Neural cell (in vitro differentiated cells): ENCODE measurements around the gene LUC7L2. TPM values are rescaled to one million over a fixed set of nuclear protein-coding genes. Genes with fewer than 3 reads are reported as not detected.

ENCODE experiments used
- H2AFZ ChIP-seq: fragments of 200-600, 300-800 bp; sonication (generic), shearing (Covaris generic); 2 replicates; pipeline ENCODE4 v1.6.0; 2014; ENCODE audit warnings: low read depth, mild to moderate bottlenecking, antibody characterized with exemption, low read length, moderate library complexity
- H3F3A ChIP-seq: fragments of 200-600 bp; shearing (Covaris generic); 2 replicates; pipeline ENCODE4 v1.6.1; 2016; ENCODE audit warnings: mild to moderate bottlenecking, moderate library complexity, mixed read lengths, antibody characterized with exemption, low read length; ENCODE audit not compliant: insufficient read depth, poor library complexity, severe bottlenecking
- H3K27ac ChIP-seq: fragments of 200-600, 300-800 bp; sonication (generic), shearing (Covaris generic); 2 replicates; pipeline ENCODE4 v1.5.1; 2014; ENCODE audit warnings: mild to moderate bottlenecking, low read length, moderate library complexity
- H3K27me3 ChIP-seq: fragments of 300-800, 200-600 bp; sonication (generic), shearing (Covaris generic); 2 replicates; pipeline ENCODE4 v1.6.0; 2014; ENCODE audit warnings: mild to moderate bottlenecking, low read depth, low read length, moderate library complexity; ENCODE audit not compliant: insufficient read depth
- H3K36me3 ChIP-seq: fragments of 300-800, 200-600 bp; sonication (generic), shearing (Covaris generic); 2 replicates; pipeline ENCODE4 v1.5.1; 2014; ENCODE audit warnings: mild to moderate bottlenecking, antibody characterized with exemption, low read length, moderate library complexity; ENCODE audit not compliant: insufficient read depth
- H3K4me2 ChIP-seq: fragments of 300-800, 200-600 bp; sonication (generic), shearing (Covaris generic); 2 replicates; pipeline ENCODE4 v1.6.0; 2014; ENCODE audit warnings: mild to moderate bottlenecking, low read length
- H3K4me3 ChIP-seq: fragments of 300-800, 200-600 bp; sonication (generic), shearing (Covaris generic); 2 replicates; pipeline ENCODE4 v1.5.1; 2014; ENCODE audit warnings: mild to moderate bottlenecking, low read length, moderate library complexity
- H3K79me2 ChIP-seq: fragments of 200-600 bp; shearing (Covaris generic); replicated peaks from 2 replicates; pipeline ENCODE4 v1.6.0; 2014; ENCODE audit warnings: mild to moderate bottlenecking, low read length, moderate library complexity; ENCODE audit not compliant: insufficient read depth
- H3K9ac ChIP-seq: fragments of 300-800, 200-600 bp; sonication (generic), shearing (Covaris generic); 2 replicates; pipeline ENCODE4 v1.6.1; 2016; ENCODE audit warnings: mild to moderate bottlenecking, low read length, mixed read lengths
- H3K9me2 ChIP-seq: fragments of 200-600 bp; shearing (Covaris generic); 2 replicates; pipeline ENCODE4 v1.6.1; 2016; ENCODE audit warnings: mild to moderate bottlenecking, low read length, mixed read lengths; ENCODE audit not compliant: insufficient read depth
- H3K9me3 ChIP-seq: fragments of 200-600, 300-800 bp; sonication (generic), shearing (Covaris generic); 2 replicates; pipeline ENCODE4 v1.6.1; 2016; ENCODE audit warnings: mild to moderate bottlenecking, mixed run types, low read length, moderate library complexity, mixed read lengths
- H4K20me1 ChIP-seq: fragments of 200-600 bp; shearing (Covaris generic); 2 replicates; pipeline ENCODE4 v1.6.1; 2016; ENCODE audit warnings: mild to moderate bottlenecking, mixed run types; ENCODE audit not compliant: insufficient read depth
- CTCF ChIP-seq: fragments of 450-650 bp; IDR thresholded peaks from 2 replicates; pipeline ENCODE4 v1.5.1; 2014; ENCODE audit warnings: antibody characterized with exemption, mild to moderate bottlenecking, moderate library complexity; ENCODE audit not compliant: poor library complexity, severe bottlenecking
- EP300 ChIP-seq: fragments of 450-650 bp; conservative IDR thresholded peaks from 2 replicates; pipeline ENCODE4 v1.6.1; 2014; ENCODE audit warnings: antibody characterized with exemption, mild to moderate bottlenecking, moderate library complexity; ENCODE audit not compliant: poor library complexity, severe bottlenecking
- EZH2 ChIP-seq: fragments of 200-600, 300-800 bp; shearing (Covaris generic), sonication (generic); IDR thresholded peaks from 2 replicates; pipeline ENCODE4 v1.6.1; 2014; ENCODE audit warnings: antibody characterized with exemption, low read length, borderline replicate concordance, mild to moderate bottlenecking; ENCODE audit not compliant: insufficient read depth, poor library complexity, severe bottlenecking
- MXI1 ChIP-seq: fragments of 450-650 bp; conservative IDR thresholded peaks from 2 replicates; pipeline ENCODE4 v1.6.1; 2014; ENCODE audit warnings: antibody characterized with exemption, mild to moderate bottlenecking; ENCODE audit not compliant: poor library complexity, severe bottlenecking
- POLR2AphosphoS5 ChIP-seq: IDR thresholded peaks from 2 replicates; pipeline ENCODE4 v1.6.1; 2012
- RAD21 ChIP-seq: fragments of 450-650 bp; conservative IDR thresholded peaks from 2 replicates; pipeline ENCODE4 v1.6.1; 2014; ENCODE audit warnings: antibody characterized with exemption, mild to moderate bottlenecking, moderate library complexity
- REST ChIP-seq: IDR thresholded peaks from 2 replicates; pipeline ENCODE4 v1.6.1; 2012; ENCODE audit warnings: borderline replicate concordance
- SMC3 ChIP-seq: fragments of 450-650 bp; conservative IDR thresholded peaks from 2 replicates; pipeline ENCODE4 v1.6.1; 2014; ENCODE audit warnings: antibody characterized with exemption, mild to moderate bottlenecking, moderate library complexity; ENCODE audit not compliant: poor library complexity
- TAF1 ChIP-seq: IDR thresholded peaks from 2 replicates; pipeline ENCODE4 v1.6.1; 2012; ENCODE audit warnings: low read depth
- polyA plus RNA-seq: library from polyadenylated mRNA; depleted of rRNA; stranded (reverse); fragments of >200 nt; gene quantifications from 2 replicates; pipeline ENCODE4 v1.2.3, GENCODE V29; 2014

Gene LUC7L2
- polyA plus RNA-seq, 1 donor from 2014 or later = 153 TPM

- Histone ChIP-seq H3K4me3 (peak overlapping the region; percentile 83), H2AFZ (no peak overlapping the region), H3K9me3 (no peaks in the 10 kb centered on the region), H3K4me2 (no peak overlapping the region), H4K20me1 (no peaks in the 10 kb centered on the region), H3F3A (no peaks in the 10 kb centered on the region), H3K27me3 (no peaks in the 10 kb centered on the region), H3K9me2 (no peaks in the 10 kb centered on the region), H3K27ac (no peak overlapping the region), H3K9ac (no peak overlapping the region), H3K79me2 (peaks cover 76% of the 10 kb centered on the region), H3K36me3 (no peaks in the 10 kb centered on the region)
- TF ChIP-seq RAD21 = no peak
- TF ChIP-seq POLR2AphosphoS5 = no peak
- TF ChIP-seq CTCF = no peak
- TF ChIP-seq EZH2 = no peak
- TF ChIP-seq REST = no peak
- no peak for TF ChIP-seq TAF1
- no peak for TF ChIP-seq SMC3
- no peak for TF ChIP-seq MXI1
- TF ChIP-seq EP300 = no peak
Measured at GRCh38 chr7:139362981-139363380, 3.3 kb downstream of the LUC7L2 start.

- TF ChIP-seq RAD21 = no peak
- TF ChIP-seq REST = no peak
- no peak for TF ChIP-seq CTCF
- no peak for TF ChIP-seq EP300
- TF ChIP-seq MXI1 = no peak
- TF ChIP-seq TAF1 = no peak
- no peak for TF ChIP-seq SMC3
- TF ChIP-seq EZH2 = no peak
- no peak for TF ChIP-seq POLR2AphosphoS5
- Histone ChIP-seq H3K4me2 (no peak overlapping the region), H3K4me3 (no peak overlapping the region), H3K79me2 (peaks cover 98% of the 10 kb centered on the region), H3K9me2 (no peaks in the 10 kb centered on the region), H3K27ac (no peak overlapping the region), H3K36me3 (no peaks in the 10 kb centered on the region), H3K9me3 (no peaks in the 10 kb centered on the region), H4K20me1 (no peaks in the 10 kb centered on the region), H3K9ac (no peak overlapping the region), H2AFZ (no peak overlapping the region), H3K27me3 (no peaks in the 10 kb centered on the region), H3F3A (no peaks in the 10 kb centered on the region)
Measured at GRCh38 chr7:139365336-139365735, 5.6 kb downstream of the LUC7L2 start.
